AG04450 (cell line): Measurements from ENCODE around the gene ADGRF3. TPM values are rescaled to one million over a fixed set of nuclear protein-coding genes. Genes with fewer than 3 reads are reported as not detected.
"Not testable (repeated sequence)": the region's sequence is repeated elsewhere in the genome, so short reads cannot be mapped to it uniquely, and the experiment has no call there.

Experiments
- CTCF ChIA-PET: fragments of 300-600, 350-600 bp; formaldehyde crosslinking; extraction: SDS; loops from one replicate; lab custom pipeline; 2022; ENCODE audit warnings: antibody characterized with exemption, inconsistent platforms; lab: Charles Lee
- POLR2A ChIA-PET: fragments of 350-600 bp; formaldehyde crosslinking; extraction: SDS; loops from one replicate; lab custom pipeline; 2021; ENCODE audit warnings: antibody characterized with exemption, inconsistent platforms; lab: Yijun Ruan, JAX
- DNase-seq: peaks from one replicate; pipeline ENCODE4 v3.0.0-alpha.2; 2011; ENCODE audit warnings: low read depth, low spot score
- H3K27ac ChIP-seq: one replicate; pipeline ENCODE4 v1.5.1; 2012; ENCODE audit warnings: low read depth, low read length, control low read depth
- H3K27me3 ChIP-seq: one replicate; pipeline ENCODE4 v1.6.0; 2012; ENCODE audit warnings: low read length; ENCODE audit not compliant: control insufficient read depth, insufficient read depth
- H3K4me3 ChIP-seq: 2 replicates; pipeline ENCODE4 v1.5.1; 2011; ENCODE audit warnings: mild to moderate bottlenecking, low read depth, low read length, control low read depth
- H3K9me3 ChIP-seq: 2 replicates; pipeline ENCODE4 v1.5.1; 2012; ENCODE audit warnings: low read length; ENCODE audit not compliant: control insufficient read depth, insufficient read depth
- polyA plus RNA-seq: library from polyadenylated mRNA; depleted of rRNA; stranded (reverse); fragments of >200 nt; gene quantifications from 2 replicates; pipeline ENCODE4 v1.2.3, GENCODE V29; 2011
- TF ChIP-seq, protein P1 (sequence below): IDR thresholded peaks from 2 replicates; pipeline ENCODE4 v1.5.1; 2011; ENCODE audit warnings: low read depth, low read length, control low read depth, inconsistent platforms

ADGRF3 gene
- polyA plus RNA-seq, 1 experiment, result not detected

DNA sequence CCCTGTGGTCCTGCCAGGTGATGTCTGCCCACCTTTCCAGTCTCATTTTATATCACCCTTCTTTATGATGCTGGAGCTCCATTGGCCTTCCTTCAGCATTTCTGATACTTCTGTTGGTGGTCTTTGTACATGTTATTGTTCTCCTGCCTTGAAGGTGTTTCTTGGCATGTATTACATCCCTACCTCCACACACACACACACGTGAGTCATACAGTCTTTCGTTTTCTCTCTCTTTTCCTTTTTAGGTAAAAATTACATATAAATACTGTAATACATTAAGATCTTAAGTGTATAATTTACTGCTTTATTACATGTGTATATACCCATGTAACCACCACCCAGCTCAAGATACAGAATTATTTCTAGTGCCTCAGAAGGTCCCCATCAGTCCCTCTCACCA, 10.2 kb upstream of the ADGRF3 start:
- TF ChIP-seq, protein P1, sequence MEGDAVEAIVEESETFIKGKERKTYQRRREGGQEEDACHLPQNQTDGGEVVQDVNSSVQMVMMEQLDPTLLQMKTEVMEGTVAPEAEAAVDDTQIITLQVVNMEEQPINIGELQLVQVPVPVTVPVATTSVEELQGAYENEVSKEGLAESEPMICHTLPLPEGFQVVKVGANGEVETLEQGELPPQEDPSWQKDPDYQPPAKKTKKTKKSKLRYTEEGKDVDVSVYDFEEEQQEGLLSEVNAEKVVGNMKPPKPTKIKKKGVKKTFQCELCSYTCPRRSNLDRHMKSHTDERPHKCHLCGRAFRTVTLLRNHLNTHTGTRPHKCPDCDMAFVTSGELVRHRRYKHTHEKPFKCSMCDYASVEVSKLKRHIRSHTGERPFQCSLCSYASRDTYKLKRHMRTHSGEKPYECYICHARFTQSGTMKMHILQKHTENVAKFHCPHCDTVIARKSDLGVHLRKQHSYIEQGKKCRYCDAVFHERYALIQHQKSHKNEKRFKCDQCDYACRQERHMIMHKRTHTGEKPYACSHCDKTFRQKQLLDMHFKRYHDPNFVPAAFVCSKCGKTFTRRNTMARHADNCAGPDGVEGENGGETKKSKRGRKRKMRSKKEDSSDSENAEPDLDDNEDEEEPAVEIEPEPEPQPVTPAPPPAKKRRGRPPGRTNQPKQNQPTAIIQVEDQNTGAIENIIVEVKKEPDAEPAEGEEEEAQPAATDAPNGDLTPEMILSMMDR, result no peak
- DNase-seq, result no peak
- no peaks in the 10 kb centered on the region for H3K9me3 ChIP-seq
- no peak overlapping the region for H3K27ac ChIP-seq
- H3K4me3 ChIP-seq, result no peak overlapping the region
- H3K27me3 ChIP-seq, result no peaks in the 10 kb centered on the region
- CTCF ChIA-PET, result interaction anchor here (1.0 kb wide), 1 partner anchor 9 kb away, joined by 3 read pairs; no protein-coding TSS in a partner anchor
- POLR2A ChIA-PET, result interaction anchor here (0.6 to 0.7 kb wide), 2 partner anchors 168 to 178 kb away, joined by 3 to 5 read pairs; no protein-coding TSS in a partner anchor

DNA sequence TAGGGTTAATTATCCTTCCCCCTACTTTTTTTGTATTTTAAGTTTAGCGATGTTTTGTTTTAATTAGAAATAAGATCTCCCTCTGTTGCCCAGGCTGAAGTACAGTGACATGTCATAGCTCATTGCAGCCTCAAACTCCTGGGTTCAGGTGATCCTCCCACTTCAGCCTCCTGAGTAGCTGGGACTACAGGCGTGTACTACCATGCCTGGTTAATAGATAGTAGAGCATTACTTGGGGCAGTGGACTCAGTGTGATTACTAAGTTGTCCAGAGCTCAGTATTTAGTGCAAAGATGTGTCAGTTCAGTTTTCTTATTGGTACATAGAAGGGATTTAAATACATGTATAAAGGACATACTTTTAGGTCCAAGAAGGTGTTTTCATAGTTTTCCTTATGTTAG, 9.5 kb upstream of the ADGRF3 start:
- CTCF ChIA-PET, result interaction anchor here (1.3 kb wide), 1 partner anchor 26 kb away, joined by 5 read pairs; no protein-coding TSS in a partner anchor
- Histone ChIP-seq H3K4me3 (no peak overlapping the region), H3K9me3 (no peaks in the 10 kb centered on the region), H3K27ac (no peak overlapping the region), H3K27me3 (no peaks in the 10 kb centered on the region)
- TF ChIP-seq, protein P1, result no peak
- no peak for DNase-seq
- POLR2A ChIA-PET, result interaction anchor here (0.6 kb wide), 1 partner anchor 178 kb away, joined by 5 read pairs; no protein-coding TSS in a partner anchor

DNA sequence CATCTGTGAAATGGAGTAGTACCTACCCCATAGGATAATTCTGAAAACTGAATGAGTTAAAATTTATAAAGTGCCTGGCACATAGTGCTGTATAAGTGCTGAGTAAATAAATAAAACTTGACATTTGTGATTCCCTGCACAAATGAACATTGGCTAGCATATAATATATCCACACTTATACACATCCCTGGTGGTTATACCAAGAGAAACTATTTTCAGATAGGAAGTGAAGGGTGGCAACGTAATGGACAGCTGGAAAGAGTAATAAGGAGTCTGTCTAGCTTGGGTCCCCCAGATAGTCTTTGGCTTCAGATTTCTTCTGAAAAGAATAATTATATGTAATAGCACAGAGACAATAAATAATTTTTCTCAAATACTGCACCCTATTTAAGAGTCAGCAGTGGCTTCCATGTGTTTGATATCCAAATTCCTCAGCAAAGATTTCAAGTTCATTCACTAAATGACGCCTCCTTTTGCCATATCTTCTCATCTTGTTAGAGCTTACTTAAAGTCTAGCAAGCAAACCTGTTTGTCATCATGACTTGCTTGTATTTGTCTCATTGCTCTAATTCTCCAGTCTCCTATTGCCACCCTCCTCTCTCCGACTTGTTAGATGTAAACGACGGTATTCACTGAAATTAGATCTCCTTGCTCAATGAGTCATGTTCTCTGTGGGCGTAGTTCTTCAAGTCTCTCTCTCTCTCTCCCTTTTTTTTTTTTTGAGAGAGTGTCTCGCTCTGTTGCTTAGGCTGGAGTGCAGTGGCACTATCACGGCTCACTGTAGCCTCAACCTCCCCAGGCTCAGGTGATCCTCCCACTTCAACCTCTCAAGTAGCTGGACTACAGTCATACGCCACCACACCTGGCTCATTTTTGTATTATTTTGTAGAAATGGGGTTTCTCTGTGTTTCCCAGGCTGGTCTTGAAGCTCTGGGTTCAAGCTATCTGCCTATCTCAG, 8.7 kb upstream of the ADGRF3 start:
- DNase-seq, result peak; percentile 76
- POLR2A ChIA-PET, result interaction anchor here (1.0 kb wide), 1 partner anchor 10 kb away, joined by 4 read pairs; the partner anchor contains the start of gene SELENOI
- Histone ChIP-seq H3K27ac (no peak overlapping the region), H3K9me3 (no peaks in the 10 kb centered on the region), H3K27me3 (no peaks in the 10 kb centered on the region), H3K4me3 (no peak overlapping the region)
- CTCF ChIA-PET, result interaction anchor here (1.3 kb wide), 1 partner anchor 25 kb away, joined by 5 read pairs; no protein-coding TSS in a partner anchor
- TF ChIP-seq, protein P1, result no peak

DNA sequence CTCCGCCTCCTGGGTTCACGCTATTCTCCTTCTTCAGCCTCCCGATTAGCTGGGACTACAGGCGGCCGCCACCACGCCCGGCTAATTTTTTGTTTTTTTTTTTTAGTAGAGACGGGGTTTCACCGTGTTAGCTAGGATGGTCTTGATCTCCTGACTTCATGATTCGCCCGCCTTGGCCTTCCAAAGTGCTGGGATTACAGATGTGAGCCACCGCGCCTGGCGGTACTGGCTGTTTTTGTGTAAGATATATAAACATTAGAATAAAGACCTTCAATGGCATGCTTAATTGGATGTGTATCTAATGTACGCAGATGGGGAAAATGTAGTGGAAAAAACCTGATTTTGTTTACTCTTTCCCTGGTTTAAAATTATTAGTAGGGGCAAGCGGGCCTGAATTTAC, 7.9 kb upstream of the ADGRF3 start:
- H3K27ac ChIP-seq, H3K4me3 ChIP-seq, POLR2A ChIA-PET, CTCF ChIA-PET, H3K27me3 ChIP-seq, DNase-seq, H3K9me3 ChIP-seq: not testable (repeated sequence)

DNA sequence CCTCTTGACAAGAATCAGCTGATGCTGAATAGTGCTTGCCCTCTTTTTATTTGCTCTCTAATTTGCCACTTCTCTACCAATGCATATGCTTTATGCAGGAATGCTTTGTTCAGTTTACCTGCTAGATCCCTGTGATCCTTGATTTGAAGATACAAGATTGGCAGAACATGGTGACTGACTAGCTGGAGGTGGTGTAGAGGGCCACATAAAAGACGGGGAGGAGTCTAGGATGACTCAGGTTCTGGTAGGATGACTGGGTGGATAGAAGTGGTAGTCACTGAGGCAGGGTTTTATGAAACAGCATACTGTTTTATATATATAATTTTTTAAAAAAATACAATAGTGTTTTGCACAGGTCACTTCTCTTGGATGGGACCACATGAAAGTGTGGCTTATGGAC, 6.3 kb upstream of the ADGRF3 start:
- H3K9me3 ChIP-seq, result no peaks in the 10 kb centered on the region
- H3K27me3 ChIP-seq, result no peaks in the 10 kb centered on the region
- DNase-seq, result no peak
- H3K27ac ChIP-seq, result no peak overlapping the region
- ChIA-PET POLR2A (no interaction called here), CTCF (no interaction called here)
- H3K4me3 ChIP-seq, result no peak overlapping the region
- TF ChIP-seq, protein P1, result no peak
